ENCODE data around the gene PEX13. TPM values are rescaled to one million over a fixed set of nuclear protein-coding genes. Genes with fewer than 3 reads are reported as not detected.

Gene PEX13
- total RNA-seq, 1 donor from 2014 or later, result 31.3 TPM

GRCh38 chr2:61089797-61090196 lies 72.3 kb downstream of the PEX13 start:
- Mint-ChIP-seq H3K36me3 (peaks cover 19% of the 10 kb centered on the region), H3K4me1 (no peaks in the 10 kb centered on the region), H3K9me3 (peaks cover 2% of the 10 kb centered on the region), H3K27me3 (ENCODE audit: low read depth) (no peaks in the 10 kb centered on the region), H3K4me3 (no peak overlapping the region), H3K27ac (no peak overlapping the region)
- TF ChIP-seq CTCF (IDR thresholded peaks at IDR 0.05; ENCODE audit: unreplicated experiment), result no peak
- no peak for DNase-seq (ENCODE audit: low spot score in 2 of 2, unreplicated experiment in 2 of 2)

GRCh38 chr2:61090386-61090921 lies 72.9 kb downstream of the PEX13 start:
- H3K27ac Mint-ChIP-seq, result no peak overlapping the region
- H3K36me3 Mint-ChIP-seq, result peaks cover 13% of the 10 kb centered on the region
- no peak overlapping the region for H3K4me3 Mint-ChIP-seq
- no peaks in the 10 kb centered on the region for H3K27me3 Mint-ChIP-seq (ENCODE audit: low read depth)
- DNase-seq (ENCODE audit: low spot score in 2 of 2, unreplicated experiment in 2 of 2), result no peak
- no peaks in the 10 kb centered on the region for H3K9me3 Mint-ChIP-seq
- TF ChIP-seq CTCF (IDR thresholded peaks at IDR 0.05; ENCODE audit: unreplicated experiment), result no peak
- H3K4me1 Mint-ChIP-seq, result no peaks in the 10 kb centered on the region

- no peak for DNase-seq (ENCODE audit: low spot score in 2 of 2, unreplicated experiment in 2 of 2)
- no peaks in the 10 kb centered on the region for H3K4me1 Mint-ChIP-seq
These were observed 74.0 kb downstream of the PEX13 start for GRCh38 chr2:61091485-61091884.

GRCh38 chr2:61096438-61096837 lies 78.9 kb downstream of the PEX13 start:
- Mint-ChIP-seq H3K4me1 (no peaks in the 10 kb centered on the region), H3K36me3 (peaks cover 7% of the 10 kb centered on the region)

More at GRCh38 chr2:61091485-61091884, 74.0 kb downstream of the PEX13 start:
- no peaks in the 10 kb centered on the region for H3K27me3 Mint-ChIP-seq (ENCODE audit: low read depth)
- TF ChIP-seq CTCF (IDR thresholded peaks at IDR 0.05; ENCODE audit: unreplicated experiment), result no peak
- H3K27ac Mint-ChIP-seq, result no peak overlapping the region
- H3K9me3 Mint-ChIP-seq, result no peaks in the 10 kb centered on the region
- H3K36me3 Mint-ChIP-seq, result peaks cover 9% of the 10 kb centered on the region
- no peak overlapping the region for H3K4me3 Mint-ChIP-seq

GRCh38 chr2:61100801-61101200 lies 83.3 kb downstream of the PEX13 start:
- H3K36me3 Mint-ChIP-seq, result peaks cover 19% of the 10 kb centered on the region
- H3K4me3 Mint-ChIP-seq, result no peak overlapping the region
- no peaks in the 10 kb centered on the region for H3K27me3 Mint-ChIP-seq (ENCODE audit: low read depth)
- no peaks in the 10 kb centered on the region for H3K4me1 Mint-ChIP-seq
- H3K27ac Mint-ChIP-seq, result no peak overlapping the region
- no peak for TF ChIP-seq CTCF (IDR thresholded peaks at IDR 0.05; ENCODE audit: unreplicated experiment)
- no peaks in the 10 kb centered on the region for H3K9me3 Mint-ChIP-seq
- no peak for DNase-seq (ENCODE audit: low spot score in 2 of 2, unreplicated experiment in 2 of 2)

More at GRCh38 chr2:61096438-61096837, 78.9 kb downstream of the PEX13 start:
- no peaks in the 10 kb centered on the region for H3K9me3 Mint-ChIP-seq
- H3K27me3 Mint-ChIP-seq (ENCODE audit: low read depth), result no peaks in the 10 kb centered on the region
- TF ChIP-seq CTCF (IDR thresholded peaks at IDR 0.05; ENCODE audit: unreplicated experiment), result no peak
- no peak for DNase-seq (ENCODE audit: low spot score in 2 of 2, unreplicated experiment in 2 of 2)
- H3K27ac Mint-ChIP-seq, result no peak overlapping the region
- H3K4me3 Mint-ChIP-seq, result no peak overlapping the region

Other genes with a start within 250 kb of the PEX13 start
- gene REL, start 136.1 kb upstream of the PEX13 start, total RNA-seq, result 27.8 to 29.8 TPM (median 29.4 TPM) in 3 replicates
- 5.4 to 6.2 TPM (median 5.6 TPM) in 3 replicates for gene PUS10, start 535 bp downstream of the PEX13 start, total RNA-seq
- 13.2 to 14.4 TPM (median 14.0 TPM) in 3 replicates for gene SANBR, start 48.2 kb downstream of the PEX13 start, total RNA-seq
- 6.0 to 6.6 TPM (median 6.0 TPM) in 3 replicates for gene C2orf74, start 144.5 kb downstream of the PEX13 start, total RNA-seq